Mucosa of stomach (tissue), 1 donor: ENCODE results near the gene C6orf163.

Experiments
- H3K27me3 ChIP-seq: one replicate; pipeline ENCODE4 v1.7.0; 2013; ENCODE audit warnings: mild to moderate bottlenecking, low read length; ENCODE audit not compliant: control insufficient read depth, insufficient read depth
- H3K36me3 ChIP-seq: one replicate; pipeline ENCODE4 v1.7.0; 2013; ENCODE audit warnings: low read length; ENCODE audit not compliant: control insufficient read depth, insufficient read depth
- H3K4me1 ChIP-seq: one replicate; pipeline ENCODE4 v1.7.0; 2013; ENCODE audit warnings: mild to moderate bottlenecking, low read length; ENCODE audit not compliant: control insufficient read depth, insufficient read depth
- H3K4me3 ChIP-seq: one replicate; pipeline ENCODE4 v1.7.0; 2013; ENCODE audit warnings: low read length
- H3K9ac ChIP-seq: one replicate; pipeline ENCODE4 v1.7.0; 2013; ENCODE audit warnings: mild to moderate bottlenecking, low read length, moderate library complexity
- H3K9me3 ChIP-seq: one replicate; pipeline ENCODE4 v1.7.0; 2013; ENCODE audit warnings: mild to moderate bottlenecking, low read length, moderate library complexity; ENCODE audit not compliant: control insufficient read depth
- donor health status: Pancreatic carcinoma.

C6orf163 gene

GRCh38 chr6:87334683-87335082 is 9.9 kb upstream of the C6orf163 start:
- Histone ChIP-seq H3K36me3 (no peaks in the 10 kb centered on the region), H3K4me3 (no peak overlapping the region), H3K27me3 (no peaks in the 10 kb centered on the region)

GRCh38 chr6:87336367-87336766 is 8.2 kb upstream of the C6orf163 start:
- no peak overlapping the region for H3K4me3 ChIP-seq
- no peaks in the 10 kb centered on the region for H3K4me1 ChIP-seq

More at GRCh38 chr6:87334683-87335082, 9.9 kb upstream of the C6orf163 start:
- Histone ChIP-seq H3K9me3 (no peaks in the 10 kb centered on the region), H3K9ac (no peak overlapping the region), H3K4me1 (no peaks in the 10 kb centered on the region)

GRCh38 chr6:87340230-87340629 is 4.4 kb upstream of the C6orf163 start:
- Histone ChIP-seq H3K4me3 (no peak overlapping the region), H3K27me3 (no peaks in the 10 kb centered on the region), H3K9me3 (no peaks in the 10 kb centered on the region), H3K4me1 (no peaks in the 10 kb centered on the region), H3K36me3 (no peaks in the 10 kb centered on the region), H3K9ac (no peak overlapping the region)

More at GRCh38 chr6:87336367-87336766, 8.2 kb upstream of the C6orf163 start:
- Histone ChIP-seq H3K9ac (no peak overlapping the region), H3K27me3 (no peaks in the 10 kb centered on the region), H3K36me3 (no peaks in the 10 kb centered on the region), H3K9me3 (no peaks in the 10 kb centered on the region)

GRCh38 chr6:87341158-87341557 is 3.5 kb upstream of the C6orf163 start:
- H3K4me1 ChIP-seq: no peaks in the 10 kb centered on the region
- no peak overlapping the region for H3K9ac ChIP-seq
- no peaks in the 10 kb centered on the region for H3K36me3 ChIP-seq

GRCh38 chr6:87341899-87342298 is 2.7 kb upstream of the C6orf163 start:
- Histone ChIP-seq H3K9me3 (no peaks in the 10 kb centered on the region), H3K36me3 (no peaks in the 10 kb centered on the region), H3K4me3 (no peak overlapping the region), H3K4me1 (no peaks in the 10 kb centered on the region), H3K27me3 (no peaks in the 10 kb centered on the region), H3K9ac (no peak overlapping the region)

More at GRCh38 chr6:87341158-87341557, 3.5 kb upstream of the C6orf163 start:
- Histone ChIP-seq H3K9me3 (no peaks in the 10 kb centered on the region), H3K4me3 (no peak overlapping the region), H3K27me3 (no peaks in the 10 kb centered on the region)

GRCh38 chr6:87342829-87343228 is 1.8 kb upstream of the C6orf163 start:
- no peaks in the 10 kb centered on the region for H3K4me1 ChIP-seq
- no peak overlapping the region for H3K4me3 ChIP-seq
- no peaks in the 10 kb centered on the region for H3K9me3 ChIP-seq
- H3K9ac ChIP-seq: no peak overlapping the region
- no peaks in the 10 kb centered on the region for H3K27me3 ChIP-seq
- H3K36me3 ChIP-seq: no peaks in the 10 kb centered on the region

- no peaks in the 10 kb centered on the region for H3K9me3 ChIP-seq
- H3K4me3 ChIP-seq: no peak overlapping the region
- no peaks in the 10 kb centered on the region for H3K36me3 ChIP-seq
- no peaks in the 10 kb centered on the region for H3K4me1 ChIP-seq
- H3K9ac ChIP-seq: no peak overlapping the region
- H3K27me3 ChIP-seq: no peaks in the 10 kb centered on the region
Measured at GRCh38 chr6:87346700-87347099, 2.1 kb downstream of the C6orf163 start.

- Histone ChIP-seq H3K36me3 (no peaks in the 10 kb centered on the region), H3K4me1 (no peaks in the 10 kb centered on the region), H3K4me3 (no peak overlapping the region), H3K9me3 (no peaks in the 10 kb centered on the region), H3K27me3 (no peaks in the 10 kb centered on the region), H3K9ac (no peak overlapping the region)
Measured at GRCh38 chr6:87349896-87350295, 5.3 kb downstream of the C6orf163 start.

- Histone ChIP-seq H3K36me3 (no peaks in the 10 kb centered on the region), H3K9me3 (no peaks in the 10 kb centered on the region), H3K27me3 (no peaks in the 10 kb centered on the region), H3K4me1 (no peaks in the 10 kb centered on the region), H3K9ac (no peak overlapping the region), H3K4me3 (no peak overlapping the region)
Measured at GRCh38 chr6:87350516-87350915, 5.9 kb downstream of the C6orf163 start.

GRCh38 chr6:87351583-87351982 is 7.0 kb downstream of the C6orf163 start:
- H3K4me1 ChIP-seq: no peaks in the 10 kb centered on the region
- H3K4me3 ChIP-seq: no peak overlapping the region
- H3K27me3 ChIP-seq: no peaks in the 10 kb centered on the region
- H3K9ac ChIP-seq: no peak overlapping the region
- no peaks in the 10 kb centered on the region for H3K36me3 ChIP-seq
- no peaks in the 10 kb centered on the region for H3K9me3 ChIP-seq

- Histone ChIP-seq H3K27me3 (no peaks in the 10 kb centered on the region), H3K9ac (no peak overlapping the region), H3K9me3 (no peaks in the 10 kb centered on the region), H3K4me3 (no peak overlapping the region), H3K36me3 (no peaks in the 10 kb centered on the region), H3K4me1 (peaks cover 5% of the 10 kb centered on the region)
Measured at GRCh38 chr6:87356181-87356580, 11.6 kb downstream of the C6orf163 start.

GRCh38 chr6:87357479-87358196 is 13.0 kb downstream of the C6orf163 start:
- Histone ChIP-seq H3K4me1 (peaks cover 5% of the 10 kb centered on the region), H3K9me3 (no peaks in the 10 kb centered on the region), H3K9ac (no peak overlapping the region), H3K4me3 (no peak overlapping the region), H3K36me3 (no peaks in the 10 kb centered on the region), H3K27me3 (no peaks in the 10 kb centered on the region)
